Upper lobe of left lung (tissue), 6 donors: ENCODE data around the gene ZNF846. TPM values are rescaled to one million over a fixed set of nuclear protein-coding genes. Genes with fewer than 3 reads are reported as not detected.

Experiments
- ATAC-seq, 2 donors: fragments of 200-7000 bp; cut with Tn5 transposase; one replicate each; pipeline ENCODE4 v1.9.1; 2022; ENCODE audit warnings: mild to moderate bottlenecking in 2 of 2, moderate library complexity in 2 of 2; ENCODE audit not compliant: low FRiP score in 2 of 2
- DNase-seq, 2 donors: peaks; one replicate each; pipeline ENCODE4 v3.0.0-alpha.2; 2019 to 2020
- H3K27ac ChIP-seq, 4 donors: fragments of 200-600 bp; sonication (generic); one replicate each; pipeline ENCODE4 v1.5.1; 2016 to 2019
- H3K27me3 ChIP-seq, 4 donors: fragments of 200-600 bp; sonication (generic); one replicate each; pipeline ENCODE4 v1.5.1; 2017 to 2019
- H3K36me3 ChIP-seq, 4 donors: fragments of 200-600 bp; sonication (generic); one replicate each; pipeline ENCODE4 v1.5.1; 2016 to 2019
- H3K4me1 ChIP-seq, 4 donors: fragments of 200-600 bp; sonication (generic); one replicate each; pipeline ENCODE4 v1.5.1; 2018 to 2019
- H3K4me3 ChIP-seq, 4 donors: fragments of 200-600 bp; sonication (generic); one replicate each; pipeline ENCODE4 v1.5.1; 2017 to 2019; ENCODE audit warnings: mild to moderate bottlenecking in 2 of 4, moderate library complexity in 1 of 4
- H3K9me3 ChIP-seq, 4 donors: fragments of 200-600 bp; sonication (generic); one replicate each; pipeline ENCODE4 v1.5.1; 2018 to 2019
- CTCF ChIP-seq, 6 experiments: fragments of 450-650 bp in 4 of 6; fragments of 200-600 bp in 2 of 6; sonication (generic) in 2 of 6; IDR thresholded peaks; one replicate each; pipeline ENCODE4 v1.5.1; 2016 to 2019; ENCODE audit warnings: antibody characterized with exemption in 6 of 6
- EP300 ChIP-seq, 4 donors: sonication (generic); formaldehyde crosslinking; IDR thresholded peaks; one replicate each; pipeline ENCODE4 v1.5.1; 2017; ENCODE audit warnings: antibody characterized with exemption in 4 of 4, control low read depth in 2 of 4
- POLR2A ChIP-seq, 4 donors: fragments of 450-650 bp; IDR thresholded peaks; one replicate each; pipeline ENCODE4 v1.5.1; 2016 to 2017; ENCODE audit warnings: antibody characterized with exemption in 4 of 4, mild to moderate bottlenecking in 2 of 4
- POLR2AphosphoS5 ChIP-seq, 2 donors: sonication (generic); formaldehyde crosslinking; IDR thresholded peaks; one replicate each; pipeline ENCODE4 v1.5.1; 2017; ENCODE audit warnings: antibody characterized with exemption in 2 of 2
- WGBS, 2 donors: methylation state at CpG; one replicate each; pipeline ENCODE4 v1.1.5; 2017 to 2018; 5-methylcytosine and 5-hydroxymethylcytosine counted together
- total RNA-seq, 6 donors: library from RNA; depleted of rRNA in 4 of 6; stranded (reverse); fragments of >200 nt in 4 of 6; gene quantifications; one replicate each; pipeline versions ENCODE4 v1.1.0 to v1.2.1, GENCODE V29; 2016 to 2021
- donor health status: DM: no; HTN: no; CAD: no; lungs with moderate emphysema.
- donor health status: DM: no; HTN: yes; CAD: no; lungs with severe emphysema.

ZNF846 gene
- total RNA-seq, 6 donors from 2014 or later = 5.6 to 36.7 (median 15.0) TPM

- WGBS, 2 donors = 88 to 94% methylated on average over 2 of the region's 2 CpGs
- no peak overlapping the region for H3K4me3 ChIP-seq
- H3K9me3 ChIP-seq = no peaks in the 10 kb centered on the region
- H3K4me1 ChIP-seq = peaks cover 6 to 20% (median 15%) of the 10 kb centered on the region in 4 donors
- no peaks in the 10 kb centered on the region for H3K36me3 ChIP-seq
- H3K27me3 ChIP-seq = no peaks in the 10 kb centered on the region
- H3K27ac ChIP-seq = no peak overlapping the region
- ATAC-seq = no peak
- DNase-seq = no peak
- TF ChIP-seq CTCF (IDR thresholded peaks at IDR 0.05) (no peak), POLR2AphosphoS5 (IDR thresholded peaks at IDR 0.05) (no peak), EP300 (IDR thresholded peaks at IDR 0.05) (no peak), POLR2A (IDR thresholded peaks at IDR 0.05) (no peak)
Measured at GRCh38 chr19:9782338-9782737, 13.8 kb upstream of the ZNF846 start.

GRCh38 chr19:9757544-9758501 lies 10.7 kb downstream of the ZNF846 start:
- peaks cover 26 to 57% (median 49%) of the 10 kb centered on the region in 4 donors for H3K9me3 ChIP-seq
- H3K4me1 ChIP-seq = no peaks in the 10 kb centered on the region
- no peak for TF ChIP-seq EP300 (IDR thresholded peaks at IDR 0.05)
- TF ChIP-seq POLR2A (IDR thresholded peaks at IDR 0.05) = no peak
- TF ChIP-seq POLR2AphosphoS5 (IDR thresholded peaks at IDR 0.05) = no peak
- TF ChIP-seq CTCF (IDR thresholded peaks at IDR 0.05) = no peak
- H3K27me3 ChIP-seq = no peaks in the 10 kb centered on the region
- 96 to 97% methylated on average over 9 of the region's 9 CpGs for WGBS, 2 donors
- DNase-seq (no peak), ATAC-seq (no peak)
- H3K4me3 ChIP-seq = no peak overlapping the region
- peaks cover 13 to 55% (median 41%) of the 10 kb centered on the region in 4 donors for H3K36me3 ChIP-seq
- H3K27ac ChIP-seq = no peak overlapping the region

- no peak for ATAC-seq
- no peaks in the 10 kb centered on the region for H3K4me1 ChIP-seq
- no peak overlapping the region for H3K4me3 ChIP-seq
- no peak for DNase-seq
- no peaks in the 10 kb centered on the region for H3K27me3 ChIP-seq
- 90 to 93% methylated on average over 2 of the region's 2 CpGs for WGBS, 2 donors
- no peak overlapping the region for H3K27ac ChIP-seq
- H3K9me3 ChIP-seq = peaks cover 18 to 34% (median 22%) of the 10 kb centered on the region in 4 donors
- TF ChIP-seq POLR2A (IDR thresholded peaks at IDR 0.05) (no peak), CTCF (IDR thresholded peaks at IDR 0.05) (no peak), POLR2AphosphoS5 (IDR thresholded peaks at IDR 0.05) (no peak)
- H3K36me3 ChIP-seq = peaks cover under 1 to 9% (median 8%) of the 10 kb centered on the region in 4 donors
Measured at GRCh38 chr19:9752701-9753443, 15.7 kb downstream of the ZNF846 start.

GRCh38 chr19:9751446-9751845 lies 17.1 kb downstream of the ZNF846 start:
- TF ChIP-seq CTCF (IDR thresholded peaks at IDR 0.05) = no peak
- TF ChIP-seq POLR2AphosphoS5 (IDR thresholded peaks at IDR 0.05) = no peak
- TF ChIP-seq EP300 (IDR thresholded peaks at IDR 0.05) = no peak
- no peak for TF ChIP-seq POLR2A (IDR thresholded peaks at IDR 0.05)
- Histone ChIP-seq H3K27ac (no peak overlapping the region), H3K27me3 (no peaks in the 10 kb centered on the region), H3K4me1 (no peaks in the 10 kb centered on the region), H3K36me3 (peaks cover 0 to 4% (median 0%) of the 10 kb centered on the region in 4 donors), H3K9me3 (peaks cover 5 to 20% (median 10%) of the 10 kb centered on the region in 4 donors), H3K4me3 (no peak overlapping the region)
- ATAC-seq = no peak
- DNase-seq = no peak
- WGBS, 2 donors = 97 to 99% methylated on average over 7 of the region's 7 CpGs
